PC-3 (cell line): ENCODE results near the gene ALKBH1. TPM values are rescaled to one million over a fixed set of nuclear protein-coding genes. Genes with fewer than 3 reads are reported as not detected.
"Not testable (repeated sequence)": the region's sequence is repeated elsewhere in the genome, so short reads cannot be mapped to it uniquely, and the experiment has no call there.

Experiments
- ATAC-seq: fragments of 200-7000 bp; cut with Tn5 transposase; 2 replicates; pipeline ENCODE4 v1.9.1; 2020; ENCODE audit warnings: mild to moderate bottlenecking, moderate library complexity
- BruUV-seq: library from RNA; stranded (reverse); fragments of 400-500 nt; replicated peaks from 2 replicates; lab custom pipeline; 2021; lab: Mats Ljungman, UMichigan
- CTCF ChIA-PET: fragments of 300-600 bp; sonication (Branson Sonifier 250); formaldehyde crosslinking; loops from one replicate; lab custom pipeline; 2022; ENCODE audit warnings: antibody characterized with exemption; lab: Charles Lee
- POLR2A ChIA-PET: fragments of 300-600 bp; sonication (Branson Sonifier 250); formaldehyde crosslinking; loops from one replicate; lab custom pipeline; 2022; ENCODE audit warnings: antibody characterized with exemption; ENCODE audit not compliant: unreplicated experiment; lab: Charles Lee
- DNase-seq: peaks from one replicate; pipeline ENCODE4 v3.0.0-alpha.2; 2015
- H2AFZ ChIP-seq: fragments of 300-600 bp; sonication (generic); 2 replicates; pipeline ENCODE4 v1.6.0; 2016; ENCODE audit warnings: antibody characterized with exemption, low read length
- H3F3A ChIP-seq: fragments of 300-600 bp; sonication (generic); one replicate; pipeline ENCODE4 v1.6.0; 2017; ENCODE audit warnings: antibody characterized with exemption, low read length, control low read depth, mild to moderate bottlenecking; ENCODE audit not compliant: unreplicated experiment
- H3K27ac ChIP-seq: fragments of 300-600 bp; sonication (generic); 2 replicates; pipeline ENCODE4 v1.5.1; 2016; ENCODE audit warnings: mild to moderate bottlenecking, low read length
- H3K27me3 ChIP-seq: fragments of 300-600 bp; sonication (generic); 2 replicates; pipeline ENCODE4 v1.6.1; 2016; ENCODE audit warnings: low read length, mixed read lengths
- H3K36me3 ChIP-seq: fragments of 300-600 bp; sonication (generic); 2 replicates; pipeline ENCODE4 v1.6.1; 2016; ENCODE audit warnings: low read depth, mixed run types, low read length, mixed read lengths
- H3K4me1 ChIP-seq: fragments of 300-600 bp; sonication (generic); 2 replicates; pipeline ENCODE4 v1.5.1; 2016; ENCODE audit warnings: low read length; ENCODE audit not compliant: insufficient read depth
- H3K4me2 ChIP-seq: fragments of 300-600 bp; sonication (generic); 2 replicates; pipeline ENCODE4 v1.6.0; 2016; ENCODE audit warnings: low read length
- H3K4me3 ChIP-seq: fragments of 300-600 bp; sonication (generic); 2 replicates; pipeline ENCODE4 v1.5.1; 2016; ENCODE audit warnings: mild to moderate bottlenecking, low read length, mixed read lengths
- H3K79me2 ChIP-seq: fragments of 300-600 bp; sonication (generic); 2 replicates; pipeline ENCODE4 v1.6.1; 2017; ENCODE audit warnings: low read length, mixed read lengths
- H3K9ac ChIP-seq: fragments of 300-600 bp; sonication (generic); 2 replicates; pipeline ENCODE4 v1.6.0; 2016; ENCODE audit warnings: mild to moderate bottlenecking, low read length
- H3K9me2 ChIP-seq: fragments of 300-600 bp; sonication (generic); replicated peaks from 2 replicates; pipeline ENCODE4 v1.6.1; 2016; ENCODE audit warnings: mixed run types, low read length, mixed read lengths
- H3K9me3 ChIP-seq: fragments of 300-600 bp; sonication (generic); 2 replicates; pipeline ENCODE4 v1.6.1; 2016; ENCODE audit warnings: low read length, mixed read lengths
- H4K20me1 ChIP-seq: fragments of 300-600 bp; sonication (generic); 2 replicates; pipeline ENCODE4 v1.6.1; 2016; ENCODE audit warnings: low read length, mixed read lengths
- EZH2 ChIP-seq: fragments of 300-600 bp; sonication (generic); IDR thresholded peaks from one replicate; pipeline ENCODE4 v1.6.1; 2017; ENCODE audit warnings: antibody characterized with exemption, mild to moderate bottlenecking, low read length; ENCODE audit not compliant: unreplicated experiment
- EZH2phosphoT487 ChIP-seq: fragments of 300-600 bp; sonication (generic); IDR thresholded peaks from 2 replicates; pipeline ENCODE4 v1.6.1; 2018; ENCODE audit warnings: mild to moderate bottlenecking, antibody characterized with exemption, low read length, borderline replicate concordance
- intact Hi-C: fragments of 100-400 bp; cut with micrococcal nuclease; formaldehyde crosslinking; loops from 2 replicates; pipeline ENCODE4 v1.9.0; 2023
- total RNA-seq: library from RNA; depleted of rRNA; stranded (reverse); fragments of >200 nt; gene quantifications from 2 replicates; pipeline ENCODE4 v1.2.3, GENCODE V29; 2014
- TF ChIP-seq, protein P1 (sequence below): fragments of 300-600 bp; sonication (generic); conservative IDR thresholded peaks from 2 replicates; pipeline ENCODE4 v1.5.1; 2017; ENCODE audit warnings: antibody characterized with exemption, low read depth, mild to moderate bottlenecking, low read length

ALKBH1 gene
- total RNA-seq, 1 experiment from 2014 or later = 9.7 TPM

DNA sequence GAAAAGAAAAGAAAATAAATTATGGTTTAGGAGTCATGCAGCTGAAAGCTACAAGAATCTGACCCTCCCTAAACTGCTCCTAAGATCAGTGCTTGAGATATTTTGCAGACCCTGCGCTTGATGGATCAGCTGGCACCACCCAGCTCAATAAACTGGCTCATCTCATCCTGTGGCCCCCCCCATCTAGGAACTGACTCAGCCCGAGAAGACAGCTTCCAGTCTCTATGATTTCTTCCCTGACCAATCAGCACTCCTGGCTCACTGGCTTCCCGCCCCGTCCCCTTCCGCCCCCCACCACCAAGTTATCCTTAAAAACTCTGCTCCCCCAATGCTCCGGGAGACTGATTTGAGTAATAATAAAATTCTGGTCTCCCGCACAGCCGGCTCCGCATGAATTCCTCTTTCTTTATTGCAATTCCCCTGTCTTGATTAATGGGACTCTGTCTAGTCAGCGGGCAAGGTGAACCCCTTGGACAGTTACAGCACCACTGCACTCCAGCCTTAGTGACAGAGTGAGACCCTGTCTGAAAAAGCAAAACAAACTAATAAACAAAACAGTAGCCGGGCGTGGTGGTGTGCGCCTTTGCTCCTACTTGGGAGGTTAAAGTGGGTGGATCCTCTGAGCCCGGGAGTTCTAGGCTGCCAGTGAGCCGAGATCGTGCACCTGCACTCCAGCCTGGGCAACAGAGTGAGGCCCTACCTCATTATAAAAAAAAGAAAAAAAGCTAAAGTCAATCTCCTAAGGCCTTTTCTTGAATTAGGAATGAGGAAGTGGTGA, 66.9 kb downstream of the ALKBH1 start:
- intact Hi-C loops = no loop called here
- Histone ChIP-seq H3K9me3 (no peaks in the 10 kb centered on the region), H3K9me2 (no peaks in the 10 kb centered on the region), H4K20me1 (no peaks in the 10 kb centered on the region), H3K9ac (no peak overlapping the region), H2AFZ (no peak overlapping the region), H3K4me3 (no peak overlapping the region), H3K4me2 (no peak overlapping the region), H3F3A (no peaks in the 10 kb centered on the region), H3K36me3 (no peaks in the 10 kb centered on the region), H3K27me3 (no peaks in the 10 kb centered on the region), H3K4me1 (peaks cover 10% of the 10 kb centered on the region), H3K27ac (no peak overlapping the region), H3K79me2 (no peaks in the 10 kb centered on the region)
- ATAC-seq (no peak), DNase-seq (no peak)
- POLR2A ChIA-PET = no interaction called here
- CTCF ChIA-PET = interaction anchor here (0.6 kb wide), 1 partner anchor 498 kb away, joined by 4 read pairs; no protein-coding TSS in a partner anchor
- TF ChIP-seq EZH2 (no peak), EZH2phosphoT487 (no peak)
- TF ChIP-seq, protein P1, sequence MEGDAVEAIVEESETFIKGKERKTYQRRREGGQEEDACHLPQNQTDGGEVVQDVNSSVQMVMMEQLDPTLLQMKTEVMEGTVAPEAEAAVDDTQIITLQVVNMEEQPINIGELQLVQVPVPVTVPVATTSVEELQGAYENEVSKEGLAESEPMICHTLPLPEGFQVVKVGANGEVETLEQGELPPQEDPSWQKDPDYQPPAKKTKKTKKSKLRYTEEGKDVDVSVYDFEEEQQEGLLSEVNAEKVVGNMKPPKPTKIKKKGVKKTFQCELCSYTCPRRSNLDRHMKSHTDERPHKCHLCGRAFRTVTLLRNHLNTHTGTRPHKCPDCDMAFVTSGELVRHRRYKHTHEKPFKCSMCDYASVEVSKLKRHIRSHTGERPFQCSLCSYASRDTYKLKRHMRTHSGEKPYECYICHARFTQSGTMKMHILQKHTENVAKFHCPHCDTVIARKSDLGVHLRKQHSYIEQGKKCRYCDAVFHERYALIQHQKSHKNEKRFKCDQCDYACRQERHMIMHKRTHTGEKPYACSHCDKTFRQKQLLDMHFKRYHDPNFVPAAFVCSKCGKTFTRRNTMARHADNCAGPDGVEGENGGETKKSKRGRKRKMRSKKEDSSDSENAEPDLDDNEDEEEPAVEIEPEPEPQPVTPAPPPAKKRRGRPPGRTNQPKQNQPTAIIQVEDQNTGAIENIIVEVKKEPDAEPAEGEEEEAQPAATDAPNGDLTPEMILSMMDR = no peak
- no TSS peak for BruUV-seq

DNA sequence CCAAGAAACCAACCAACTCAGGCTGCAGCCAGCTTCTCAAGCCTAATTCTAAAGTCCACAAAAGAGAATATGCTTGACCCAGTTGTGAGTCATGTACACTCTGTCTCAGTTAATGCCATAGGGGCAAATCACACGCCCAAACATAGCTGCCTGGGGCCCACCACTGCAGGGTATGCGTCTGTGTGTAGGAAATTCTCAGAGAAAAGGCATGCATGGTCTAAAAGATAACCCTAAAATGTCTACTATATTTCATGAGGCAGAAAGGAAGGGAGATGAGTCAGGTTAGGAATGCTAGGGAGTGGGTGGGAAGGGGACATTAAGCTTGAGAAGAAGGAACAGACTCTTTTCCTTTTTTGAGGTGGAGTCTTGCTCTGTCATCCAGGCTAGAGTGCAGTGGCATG, 69.1 kb downstream of the ALKBH1 start:
- Histone ChIP-seq H3K36me3 (0 out of 2 replicates have a peak, but pooled peaks cover under 1% of the 10 kb centered on the region), H3K4me1 (peaks cover 10% of the 10 kb centered on the region), H3K9me2 (no peaks in the 10 kb centered on the region), H3K9ac (peak overlapping the region; percentile 33), H3F3A (no peaks in the 10 kb centered on the region), H3K79me2 (no peaks in the 10 kb centered on the region), H4K20me1 (no peaks in the 10 kb centered on the region), H3K4me2 (peak overlapping the region; percentile 48; the same call in 1 of the 2 replicates), H3K27me3 (no peaks in the 10 kb centered on the region), H3K4me3 (no peak overlapping the region), H3K27ac (peak overlapping the region; percentile 83), H3K9me3 (peaks cover 6% of the 10 kb centered on the region; the same call in 1 of the 2 replicates), H2AFZ (0 out of 2 replicates have a peak overlapping the region, but pooled peaks have one; percentile 15)
- DNase-seq (peak; percentile 82), ATAC-seq (peak; percentile 70)
- no TSS peak for BruUV-seq
- ChIA-PET CTCF (no interaction called here), POLR2A (no interaction called here)
- intact Hi-C loops = no loop called here
- TF ChIP-seq EZH2 = no peak

DNA sequence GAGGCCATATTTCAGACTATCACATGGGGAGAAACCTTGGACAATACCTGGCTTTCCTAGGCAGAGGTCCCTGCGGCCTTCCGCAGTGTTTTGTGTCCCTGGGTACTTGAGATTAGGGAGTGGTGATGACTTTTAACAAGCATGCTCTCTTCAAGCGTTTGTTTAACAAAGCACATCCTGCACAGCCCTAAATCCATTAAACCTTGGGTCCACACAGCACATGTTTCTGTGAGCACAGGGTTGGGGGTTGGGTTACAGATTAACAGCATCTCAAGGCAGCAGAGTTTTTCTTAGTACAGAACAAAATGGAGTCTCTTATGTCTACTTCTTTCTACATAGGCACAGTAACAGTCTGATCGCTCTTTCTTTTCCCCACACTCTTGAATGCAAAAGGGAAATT, 72.0 kb downstream of the ALKBH1 start:
- H3K27ac ChIP-seq, H3K4me2 ChIP-seq, H2AFZ ChIP-seq, H3K9ac ChIP-seq, H3F3A ChIP-seq, ATAC-seq, BruUV-seq, H4K20me1 ChIP-seq, H3K79me2 ChIP-seq, H3K36me3 ChIP-seq, CTCF ChIA-PET, DNase-seq, POLR2A ChIA-PET, H3K4me3 ChIP-seq, intact Hi-C loops, H3K27me3 ChIP-seq, H3K9me2 ChIP-seq: not testable (repeated sequence)
- Histone ChIP-seq H3K4me1 (peaks cover 10% of the 10 kb centered on the region), H3K9me3 (peaks cover 23% of the 10 kb centered on the region)

DNA sequence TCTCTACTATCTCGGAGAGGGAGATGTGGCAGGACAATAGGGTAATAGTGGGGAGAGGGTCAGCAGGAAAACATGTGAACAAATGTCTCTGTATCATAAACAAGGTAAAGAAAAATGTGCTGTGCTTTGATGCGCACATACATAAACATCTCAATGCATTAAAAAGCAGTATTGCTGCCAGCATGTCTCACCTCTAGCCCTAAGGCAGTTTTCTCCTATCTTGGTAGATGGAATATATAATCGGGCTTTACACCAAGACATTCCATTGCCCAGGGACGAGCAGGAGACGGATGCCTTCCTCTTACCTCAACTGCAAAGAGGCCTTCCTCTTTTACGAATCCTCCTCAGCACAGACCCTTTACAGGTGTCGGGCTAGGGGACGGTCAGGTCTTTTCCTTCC, 72.4 kb downstream of the ALKBH1 start:
- H3K36me3 ChIP-seq, H2AFZ ChIP-seq, ATAC-seq, H3K79me2 ChIP-seq, intact Hi-C loops, H3K4me3 ChIP-seq, H4K20me1 ChIP-seq, CTCF ChIA-PET, H3K27me3 ChIP-seq, H3K9ac ChIP-seq, POLR2A ChIA-PET, H3K4me2 ChIP-seq, H3F3A ChIP-seq, H3K27ac ChIP-seq, DNase-seq, BruUV-seq, H3K9me2 ChIP-seq: not testable (repeated sequence)
- Histone ChIP-seq H3K4me1 (peaks cover 10% of the 10 kb centered on the region), H3K9me3 (peaks cover 23% of the 10 kb centered on the region)
